H1 (cell line): ENCODE results near the gene FKBP1B. TPM values are rescaled to one million over a fixed set of nuclear protein-coding genes. Genes with fewer than 3 reads are reported as not detected.

Experiments used
- CBX5 ChIP-seq: fragments of 300-800, 300-1000 bp; sonication (generic); IDR thresholded peaks from 2 replicates; pipeline ENCODE4 v1.7.1; 2016; ENCODE audit warnings: antibody characterized with exemption, low read length, low read depth
- CBX8 ChIP-seq: fragments of 300-800, 300-1000 bp; sonication (generic); IDR thresholded peaks from 2 replicates; pipeline ENCODE4 v1.7.1; 2016; ENCODE audit warnings: low read depth, low read length, borderline replicate concordance
- CTBP2 ChIP-seq: IDR thresholded peaks from 2 replicates; pipeline ENCODE4 v1.7.0; 2011; ENCODE audit warnings: borderline replicate concordance, mild to moderate bottlenecking, moderate library complexity, mixed read lengths, low read length; ENCODE audit not compliant: insufficient read depth, insufficient read length
- E2F6 ChIP-seq: IDR thresholded peaks from 2 replicates; pipeline ENCODE4 v1.6.1; 2012; ENCODE audit warnings: inconsistent platforms
- EGR1 ChIP-seq: IDR thresholded peaks from 2 replicates; pipeline ENCODE4 v1.6.1; 2011; ENCODE audit warnings: low read depth, low read length, borderline replicate concordance
- EP300 ChIP-seq, 2 experiments: IDR thresholded peaks; 1 replicate in 1 of 2; 2 replicates in 1 of 2; pipeline ENCODE4 v1.6.1; 2011 to 2012; ENCODE audit warnings: low read depth in 2 of 2, low read length in 2 of 2, mild to moderate bottlenecking in 2 of 2, borderline replicate concordance in 1 of 2, inconsistent platforms in 1 of 2, moderate library complexity in 1 of 2
- EZH2 ChIP-seq: fragments of 200-600 bp; sonication (generic); IDR thresholded peaks from 2 replicates; pipeline ENCODE4 v1.7.1; 2012; ENCODE audit warnings: low read depth, mild to moderate bottlenecking, moderate library complexity, low read length, inconsistent platforms; ENCODE audit not compliant: severe bottlenecking
- FOSL1 ChIP-seq: IDR thresholded peaks from 2 replicates; pipeline ENCODE4 v1.6.1; 2011; ENCODE audit warnings: mild to moderate bottlenecking, low read depth, low read length, moderate library complexity; ENCODE audit not compliant: insufficient read depth
- RAD21 ChIP-seq, 2 experiments: IDR thresholded peaks in 1 of 2; conservative IDR thresholded peaks in 1 of 2; 2 replicates each; pipeline ENCODE4 v1.6.1; 2011; ENCODE audit warnings: low read depth in 2 of 2, low read length in 2 of 2, improper control_type of control experiment in 1 of 2, inconsistent platforms in 1 of 2, mild to moderate bottlenecking in 1 of 2, moderate library complexity in 1 of 2
- SIN3A ChIP-seq, 2 experiments: IDR thresholded peaks in 1 of 2; conservative IDR thresholded peaks in 1 of 2; 2 replicates each; pipeline ENCODE4 v1.6.1; 2011 to 2012; ENCODE audit warnings: low read length in 2 of 2, improper control_type of control experiment in 1 of 2, low read depth in 1 of 2, mild to moderate bottlenecking in 1 of 2
- polyA plus RNA-seq, 7 experiments: library from polyadenylated mRNA; depleted of rRNA in 3 of 7; stranded (reverse) in 5 of 7; unstranded in 2 of 7; fragments of >200 nt in 5 of 7; fragments of 200-250 nt in 2 of 7; gene quantifications; 1 replicate in 5 of 7; 2 replicates in 1 of 7; 4 replicates in 1 of 7; pipeline versions ENCODE4 v1.2.1 to v1.2.3, GENCODE V29; 2011 to 2013; ENCODE audit warnings: missing spikeins in 2 of 7, mixed read lengths in 2 of 7
- total RNA-seq: library from RNA; stranded (reverse); fragmentation: NEBNext Ultra II Directional; extraction: Animal tissue kit (Norgen Biotek cat#: 25700); gene quantifications from 2 replicates; pipeline ENCODE4 v1.2.1, GENCODE V29; 2021

The FKBP1B gene
- total and polyA plus RNA-seq, 2 of the 8 experiments (the other 6 are each of a cell fraction or from before 2014, with no cell fraction given): 50.8 to 151 TPM

GRCh38 chr2:24076849-24077534 lies 27.5 kb downstream of the FKBP1B start (continued):
- TF ChIP-seq RAD21 (IDR thresholded peaks at IDR 0.05 in 1 of 2, conservative IDR thresholded peaks at IDR 0.05 in 1 of 2; ENCODE audit: low read depth in 2 of 2, low read length in 2 of 2): no peak
- no peak for TF ChIP-seq EGR1
- no peak for TF ChIP-seq FOSL1
- TF ChIP-seq EP300 (IDR thresholded peaks at IDR 0.05; ENCODE audit: borderline replicate concordance in 1 of 2, low read depth in 2 of 2, low read length in 2 of 2): no peak
- TF ChIP-seq CBX8: no peak
- TF ChIP-seq CBX5: no peak
- no peak for TF ChIP-seq CTBP2
- 0 out of 2 replicates have a peak, but pooled peaks have one; percentile 18 for TF ChIP-seq E2F6
- peak in 1 of 2 experiments; percentile 71; a peak in 1 of 4 replicates for TF ChIP-seq SIN3A (conservative IDR thresholded peaks at IDR 0.05 in 1 of 2, IDR thresholded peaks at IDR 0.05 in 1 of 2; ENCODE audit: low read depth in 1 of 2, low read length in 2 of 2)
- TF ChIP-seq EZH2: no peak
- TF ChIP-seq, all 59 proteins: peak for 7
